GM18951 (cell line): Measurements from ENCODE around the gene PDZK1IP1.
"Not testable (repeated sequence)": the region's sequence is repeated elsewhere in the genome, so short reads cannot be mapped to it uniquely, and the experiment has no call there.

Experiments used
- POLR2A ChIP-seq: IDR thresholded peaks from 4 replicates; pipeline ENCODE4 v1.6.1; 2011; ENCODE audit warnings: mild to moderate bottlenecking; ENCODE audit not compliant: insufficient read length, insufficient read depth; ENCODE audit errors: extremely low read depth
- in situ Hi-C: fragments of 300-500 bp; cut with MboI; formaldehyde crosslinking; loops from one replicate; pipeline ENCODE4 v1.12.0; 2022; ENCODE audit warnings: low sequenced_read_pairs, mixed read lengths, inconsistent platforms; ENCODE audit not compliant: unreplicated experiment

PDZK1IP1 gene

DNA sequence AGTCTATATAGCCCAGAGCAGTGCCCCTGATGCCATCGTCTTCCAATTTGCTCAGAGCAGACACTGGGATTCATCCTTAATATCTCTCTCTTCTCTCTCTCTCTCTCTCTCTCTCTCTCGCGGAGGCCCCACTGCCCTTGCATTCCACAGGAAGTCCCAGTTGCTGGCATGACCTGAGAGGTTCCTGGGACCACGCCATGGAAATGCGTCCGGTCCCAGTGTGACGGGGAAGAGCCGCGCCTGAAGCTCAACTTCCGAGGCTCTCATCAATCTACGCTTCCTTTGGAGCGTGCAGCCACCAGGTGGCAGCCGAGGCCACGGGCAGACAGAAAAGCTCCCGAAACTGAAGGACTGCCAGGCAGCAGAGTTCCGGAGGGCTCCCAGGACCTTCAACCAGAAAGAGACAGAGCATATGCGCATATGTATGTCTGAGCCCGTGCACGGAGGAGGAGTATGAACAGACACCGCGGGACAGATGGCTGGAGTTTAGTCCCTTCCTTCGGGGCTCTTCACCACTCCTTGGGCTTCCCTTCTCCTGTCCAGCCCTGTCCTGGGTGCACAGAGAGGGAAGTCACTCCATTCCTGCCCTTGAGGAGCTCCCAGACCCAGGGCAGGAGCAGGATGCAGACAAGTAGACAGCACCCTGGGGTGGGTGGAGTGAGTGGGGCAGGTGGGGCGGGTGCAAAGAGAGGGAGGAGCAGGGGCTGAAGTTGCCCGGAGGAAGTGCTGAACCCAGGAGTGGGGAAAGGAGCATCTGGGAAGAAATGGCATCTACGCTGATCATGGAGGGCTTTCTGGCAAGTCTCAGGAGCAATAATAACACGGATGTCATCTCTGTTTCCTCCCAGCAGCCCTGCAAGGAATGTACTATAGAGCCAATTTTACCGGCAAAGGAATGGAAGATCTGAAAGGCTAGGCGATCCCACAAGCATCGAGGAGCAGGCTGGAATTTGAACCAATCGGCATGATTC, 10.5 kb downstream of the PDZK1IP1 start:
- in situ Hi-C loops: no loop called here
- TF ChIP-seq POLR2A: peak; percentile 10

DNA sequence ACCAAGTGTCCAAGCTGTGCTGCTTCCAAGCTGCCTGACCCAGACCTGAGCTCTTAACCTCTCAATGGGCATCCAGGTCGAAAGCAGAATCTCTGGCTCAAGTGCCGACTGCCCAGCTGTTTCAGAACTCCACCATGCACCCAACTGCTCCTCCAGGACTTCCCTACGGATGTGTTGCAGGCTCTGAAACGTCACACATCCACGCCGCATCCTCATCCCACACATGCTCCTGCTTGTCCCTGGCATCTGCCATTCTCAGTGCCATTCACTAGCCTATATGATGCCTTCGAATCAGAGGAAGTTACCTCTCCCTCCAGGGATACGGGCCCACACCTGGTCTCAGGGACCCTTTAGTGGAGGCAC, 11.2 kb downstream of the PDZK1IP1 start:
- in situ Hi-C loops: no loop called here
- TF ChIP-seq POLR2A: no peak

DNA sequence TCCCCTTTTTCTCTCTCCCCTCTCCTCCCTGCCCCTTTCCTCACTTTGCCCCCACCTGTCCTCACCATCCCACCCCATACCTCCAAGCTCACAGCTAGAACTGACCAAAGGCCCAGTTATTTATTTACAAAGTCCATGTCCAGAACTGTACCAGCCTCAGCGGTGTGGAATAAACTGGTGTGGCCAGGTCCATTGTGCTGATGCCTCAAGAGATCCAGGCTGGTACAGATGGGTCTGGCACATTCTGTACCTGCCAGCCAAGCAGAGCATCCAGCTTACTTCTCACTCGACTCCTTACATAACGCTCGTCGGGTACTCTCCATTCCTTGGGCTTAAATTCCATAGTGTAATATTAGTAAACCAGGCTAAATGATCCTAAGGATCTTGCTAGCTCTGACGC, 11.8 kb downstream of the PDZK1IP1 start:
- in situ Hi-C loops: no loop called here

DNA sequence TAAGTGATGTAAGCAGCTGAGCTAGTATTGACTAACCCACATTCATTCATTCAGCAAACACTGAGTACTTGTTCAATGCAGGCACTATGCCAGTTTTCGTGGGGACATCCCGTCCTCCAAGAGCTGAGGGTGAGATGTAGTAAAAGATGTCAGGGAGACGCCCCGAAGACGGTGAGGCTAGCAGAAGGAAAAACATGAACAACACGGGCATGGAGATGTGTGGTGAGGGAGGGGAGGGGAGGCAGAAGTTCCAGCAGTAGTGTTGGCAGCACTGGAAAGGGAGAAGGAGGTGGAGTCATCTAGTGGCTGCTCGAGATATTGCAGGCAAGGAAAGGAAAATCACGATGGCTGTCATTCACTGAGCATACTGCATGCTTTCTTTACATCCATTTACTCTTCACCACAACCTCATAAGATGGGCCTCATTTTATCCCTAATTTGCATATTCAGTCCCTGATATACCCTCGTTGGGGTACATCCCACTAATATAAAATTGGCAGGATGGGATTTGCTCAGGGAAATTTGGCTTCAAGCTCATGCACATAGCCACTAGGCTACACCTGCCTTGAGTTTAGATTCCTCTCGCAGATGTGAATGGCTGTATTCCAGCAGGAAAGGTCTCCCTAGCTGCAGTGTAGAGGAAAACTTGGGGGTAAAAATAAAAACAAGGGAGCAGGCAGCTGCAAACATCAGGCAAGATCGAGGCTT, 14.5 kb downstream of the PDZK1IP1 start:
- in situ Hi-C loops: no loop called here

More for the DNA sequence above, 11.8 kb downstream of the PDZK1IP1 start:
- TF ChIP-seq POLR2A: no peak

DNA sequence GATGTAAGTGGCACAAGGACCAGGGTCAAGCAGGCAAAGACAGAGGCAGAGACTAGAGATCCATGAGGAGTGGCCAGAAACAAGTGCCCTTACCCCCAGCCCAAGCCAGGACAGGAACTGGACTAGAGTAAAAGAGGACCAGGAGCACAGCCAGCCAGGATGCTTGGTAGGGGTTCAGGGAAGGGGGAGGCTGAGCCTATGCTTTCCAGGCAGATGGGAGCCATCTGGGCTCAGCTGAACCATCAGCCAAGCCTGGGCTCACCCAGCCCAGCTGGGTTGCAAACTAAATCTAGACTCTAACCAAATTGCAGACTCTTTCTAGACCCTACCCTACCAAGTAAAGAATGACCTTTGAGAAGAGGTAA, 15.2 kb downstream of the PDZK1IP1 start:
- in situ Hi-C loops: no loop called here

More for the DNA sequence above, 14.5 kb downstream of the PDZK1IP1 start:
- no peak for TF ChIP-seq POLR2A

DNA sequence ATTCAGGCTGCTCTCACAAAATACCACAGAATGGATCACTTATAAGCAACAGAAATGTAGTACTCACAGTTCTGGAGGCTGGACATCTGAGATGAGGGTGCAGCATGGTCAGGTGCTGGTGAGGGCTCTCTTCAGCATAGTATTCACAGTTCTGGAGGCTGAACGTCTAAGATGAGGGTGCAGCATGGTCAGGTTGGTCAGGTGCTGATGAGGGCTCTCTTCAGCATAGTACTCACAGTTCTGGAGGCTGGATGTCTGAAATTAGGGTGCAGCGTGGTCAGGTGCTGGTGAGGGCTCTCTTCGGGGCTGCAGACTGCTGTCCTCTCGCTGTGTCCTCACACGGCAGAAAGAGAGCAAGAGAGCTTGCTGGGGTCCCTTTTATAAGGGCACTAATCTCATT, 17.1 kb downstream of the PDZK1IP1 start:
- in situ Hi-C loops: no loop called here
- no peak for TF ChIP-seq POLR2A

More for the DNA sequence above, 15.2 kb downstream of the PDZK1IP1 start:
- TF ChIP-seq POLR2A: no peak

DNA sequence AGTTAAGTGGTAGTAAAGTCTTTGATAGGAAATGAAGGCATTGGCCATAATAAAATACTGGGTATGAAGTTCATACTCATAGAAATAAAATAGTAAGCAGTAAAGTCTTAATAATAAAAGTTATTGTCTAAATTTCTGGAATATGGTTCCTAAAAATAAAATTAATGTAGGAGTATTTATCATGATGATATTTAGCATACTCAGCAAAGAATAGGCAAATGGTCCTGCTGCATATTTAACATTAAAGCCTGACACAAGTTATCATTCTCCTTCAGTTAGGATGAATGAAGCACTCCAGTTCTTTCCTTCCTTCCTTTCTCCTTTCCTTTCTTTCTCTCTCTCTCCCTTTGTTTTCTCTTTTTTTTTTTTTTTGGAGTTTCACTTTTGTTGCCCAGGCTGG, 25.3 kb downstream of the PDZK1IP1 start:
- in situ Hi-C loops: no loop called here
- no peak for TF ChIP-seq POLR2A

DNA sequence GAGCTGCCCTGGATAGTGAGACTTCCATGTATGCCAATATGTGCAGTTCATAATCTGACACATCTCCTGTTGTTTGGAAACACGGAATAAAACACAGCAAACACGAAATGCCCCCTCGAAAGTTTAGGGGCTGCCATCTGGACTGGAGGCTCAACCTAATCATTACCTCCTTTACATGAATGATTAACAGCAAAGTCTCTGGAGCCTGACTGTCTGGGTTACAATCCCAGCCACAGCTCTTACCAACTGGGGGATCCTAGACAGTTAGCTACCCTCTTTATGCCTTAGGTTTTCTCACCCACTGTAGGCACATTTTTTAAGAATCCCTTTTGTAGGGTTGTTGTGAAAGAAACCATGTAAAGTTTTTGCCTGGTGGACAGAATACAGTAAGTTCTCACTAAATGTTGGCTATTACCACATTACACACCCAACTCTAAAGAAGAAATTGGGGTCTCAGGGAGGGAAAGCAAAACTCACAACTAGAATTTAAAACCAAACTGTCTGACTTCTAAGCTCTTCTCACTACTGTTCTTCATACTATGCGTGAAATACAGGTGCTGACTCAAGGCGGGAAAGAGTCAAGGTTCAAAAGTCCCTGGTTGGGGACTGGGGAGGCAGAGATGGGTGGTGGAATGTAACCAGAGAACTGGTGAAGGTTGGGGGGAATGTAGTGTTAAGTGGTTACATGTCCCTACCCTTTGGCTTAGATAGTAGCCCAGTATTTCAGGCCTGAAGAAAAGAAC, 28.4 kb downstream of the PDZK1IP1 start:
- in situ Hi-C loops: no loop called here
- TF ChIP-seq POLR2A: no peak

DNA sequence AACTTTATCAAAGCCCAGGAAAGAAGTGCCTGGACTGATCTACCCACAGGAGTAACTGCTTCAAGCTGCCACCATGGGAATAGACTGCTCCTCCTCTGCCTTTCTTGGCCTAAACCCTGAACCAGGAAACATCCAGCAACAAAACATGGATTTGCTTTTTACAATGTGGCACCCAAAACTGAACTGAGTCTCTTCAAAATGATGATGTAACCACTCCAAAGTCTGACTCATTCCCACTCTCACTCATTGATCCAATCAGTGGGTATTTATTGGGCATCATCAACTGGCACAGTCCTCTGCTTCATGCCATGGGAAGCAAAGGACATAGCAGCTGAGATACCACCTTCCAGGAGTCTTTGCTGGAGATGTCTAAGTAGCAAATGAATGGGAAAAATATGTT, 29.1 kb downstream of the PDZK1IP1 start:
- in situ Hi-C loops: no loop called here
- no peak for TF ChIP-seq POLR2A

DNA sequence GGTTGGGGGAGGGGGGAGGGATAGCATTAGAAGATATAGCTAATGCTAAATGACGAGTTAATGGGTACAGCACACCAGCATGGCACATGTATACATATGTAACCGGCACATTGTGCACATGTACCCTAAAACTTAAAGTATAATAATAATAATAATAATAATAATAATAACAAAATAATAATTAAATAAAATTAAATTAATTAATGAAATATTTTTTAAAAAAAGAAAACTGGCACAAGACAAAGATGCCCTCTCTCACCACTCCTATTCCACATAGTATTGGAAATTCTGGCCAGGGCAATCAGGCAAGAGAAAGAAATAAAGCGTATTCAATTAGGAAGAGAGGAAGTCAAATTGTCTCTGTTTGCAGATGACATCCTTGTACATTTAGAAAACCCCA, 31.9 kb downstream of the PDZK1IP1 start:
- in situ Hi-C loops: not testable (repeated sequence)

DNA sequence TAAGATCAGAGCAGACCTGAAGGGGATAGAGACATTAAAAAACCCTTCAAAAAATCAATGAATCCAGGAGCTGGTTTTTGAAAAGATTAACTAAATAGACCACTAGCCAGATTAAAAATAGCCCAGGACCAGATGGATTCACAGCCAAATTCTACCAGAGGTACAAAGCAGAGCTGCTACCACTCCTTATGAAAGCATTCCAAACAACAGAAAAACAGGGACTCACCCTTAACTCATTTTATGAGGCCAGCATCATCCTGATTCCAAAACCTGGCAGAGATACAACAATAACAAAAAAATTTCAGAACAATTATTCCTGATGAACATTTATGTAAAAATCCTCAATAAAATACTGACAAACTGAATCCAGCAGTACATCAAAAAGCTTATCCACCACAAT, 33.4 kb downstream of the PDZK1IP1 start:
- in situ Hi-C loops: not testable (repeated sequence)

DNA sequence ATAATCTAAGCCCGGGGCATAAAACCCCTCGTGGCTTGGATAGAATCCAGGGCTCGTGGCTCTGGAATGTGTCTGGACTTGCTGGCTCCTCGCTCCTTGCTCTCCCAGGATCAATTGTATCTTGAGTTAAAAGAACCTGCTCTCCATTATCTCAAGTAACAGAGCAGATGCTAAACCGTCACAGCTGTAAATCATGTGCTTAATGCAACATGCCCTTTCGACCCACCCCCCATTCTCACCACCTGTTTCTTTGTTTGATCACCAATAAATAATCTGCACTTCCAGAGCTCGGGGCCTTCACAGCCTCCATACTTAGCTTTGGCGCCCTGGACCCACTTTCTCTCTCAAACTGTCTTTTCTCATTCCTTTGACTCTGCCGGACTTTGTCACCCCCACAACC, 40.7 kb downstream of the PDZK1IP1 start:
- in situ Hi-C loops: loop anchor here (5.0 kb wide), 1 partner anchor 217 kb away; no protein-coding TSS in a partner anchor

DNA sequence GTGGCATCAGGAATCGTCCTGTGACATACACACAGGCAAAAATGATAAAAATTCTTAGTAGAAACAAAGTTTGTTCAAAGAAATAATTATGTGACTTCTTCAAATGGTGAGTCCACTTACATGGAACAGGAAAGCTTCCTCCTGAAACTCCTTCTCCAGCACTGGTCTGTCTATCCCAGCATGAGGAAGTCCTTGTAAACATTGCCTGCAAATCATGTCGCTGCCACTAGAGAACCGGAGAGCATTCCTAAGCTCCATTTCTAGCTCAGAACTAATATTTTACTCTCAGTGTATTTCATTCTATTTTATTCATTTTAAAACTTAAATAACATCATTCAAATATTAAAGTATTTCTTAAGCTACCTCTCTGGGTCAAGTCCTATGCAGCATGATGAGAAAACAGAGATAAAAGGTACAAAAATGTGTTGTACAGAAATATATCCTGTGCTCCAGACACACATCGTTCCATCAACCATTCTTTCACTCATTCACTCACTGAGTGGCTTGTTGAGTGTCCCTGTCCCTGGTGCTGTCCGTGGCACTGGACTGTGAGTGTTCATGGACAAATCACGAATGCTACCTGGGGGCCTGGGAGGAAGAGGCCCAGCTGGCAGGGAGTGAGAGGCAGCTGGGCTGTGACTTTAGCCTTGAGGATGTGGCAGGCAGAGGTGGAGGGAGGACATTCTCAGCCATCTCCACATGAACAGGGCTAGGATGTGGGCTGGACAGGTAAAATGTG, 42.6 kb downstream of the PDZK1IP1 start:
- TF ChIP-seq POLR2A: no peak
- in situ Hi-C loops: loop anchor here (5.0 kb wide), 1 partner anchor 215 kb away; no protein-coding TSS in a partner anchor

DNA sequence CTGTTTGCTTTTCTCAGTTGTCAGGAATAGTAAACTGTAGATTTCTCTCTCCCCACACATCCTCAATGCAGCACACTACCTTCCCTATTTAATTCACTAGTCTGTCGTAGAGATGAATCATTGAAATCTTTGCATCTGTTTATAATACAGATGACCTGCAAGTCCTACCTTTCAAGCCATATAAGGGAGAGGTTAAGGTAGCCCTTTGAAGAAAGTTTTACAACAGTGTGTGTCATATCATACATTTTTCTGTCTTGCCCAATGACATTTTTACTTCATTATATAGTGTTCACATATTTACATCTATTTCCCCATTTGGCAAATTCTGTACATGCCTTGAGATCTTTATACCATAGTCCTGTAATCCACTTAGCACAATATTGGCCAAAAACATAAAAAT, 43.3 kb downstream of the PDZK1IP1 start:
- in situ Hi-C loops: loop anchor here (5.0 kb wide), 1 partner anchor 214 kb away; no protein-coding TSS in a partner anchor

DNA sequence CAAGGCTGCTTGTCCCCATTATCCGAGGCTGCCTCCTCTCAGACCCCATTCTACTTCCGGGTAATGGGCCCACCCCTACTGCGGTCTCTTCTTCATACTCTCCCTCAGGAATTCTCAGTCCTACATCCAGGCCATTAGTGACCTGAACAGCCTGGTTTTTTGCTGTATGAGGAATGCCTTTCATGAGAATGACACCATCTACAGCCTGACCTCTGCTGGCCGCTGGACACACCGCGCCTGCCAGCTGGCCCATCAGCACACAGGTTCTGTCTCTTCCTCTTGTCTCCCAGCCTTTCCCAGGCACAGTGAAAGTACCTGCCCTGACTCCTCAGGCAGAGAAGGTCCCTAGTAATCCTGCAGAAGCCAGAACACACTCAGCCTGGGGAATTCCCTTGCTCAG, 46.2 kb downstream of the PDZK1IP1 start:
- in situ Hi-C loops: not testable (repeated sequence)

DNA sequence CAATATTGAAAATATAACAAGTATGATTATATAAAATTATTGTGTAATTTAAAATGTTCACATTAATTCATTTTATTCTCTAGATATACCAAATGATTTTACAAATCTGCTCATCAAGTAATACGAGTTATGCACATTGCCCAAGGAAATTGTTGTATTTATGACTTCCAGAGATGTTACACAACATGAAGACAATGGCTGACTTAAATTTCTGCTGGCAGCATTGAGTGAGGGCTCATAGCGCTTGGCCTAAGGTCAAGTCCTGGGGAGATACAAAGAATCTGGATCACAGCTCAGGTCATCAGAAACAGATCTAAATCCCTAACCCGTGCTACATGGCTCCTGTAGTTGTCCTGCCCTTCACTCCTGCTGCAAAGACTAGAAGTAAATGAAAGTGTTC, 49.5 kb downstream of the PDZK1IP1 start:
- in situ Hi-C loops: not testable (repeated sequence)
